Chondrocyte (in vitro differentiated cells): Measurements from ENCODE around the gene RNLS. TPM values are rescaled to one million over a fixed set of nuclear protein-coding genes. Genes with fewer than 3 reads are reported as not detected.

Source experiments
- DNase-seq: peaks from one replicate; pipeline ENCODE4 v3.0.0; 2021; ENCODE audit warnings: mixed read lengths, low spot score
- H3K27ac Mint-ChIP-seq: one replicate; pipeline ENCODE4 v1.8.0; 2021; ENCODE audit warnings: mild to moderate bottlenecking, moderate library complexity, mixed read lengths; ENCODE audit not compliant: unreplicated experiment
- H3K27me3 Mint-ChIP-seq: 2 replicates; pipeline ENCODE4 v1.8.0; 2021; ENCODE audit warnings: low read depth, mixed read lengths
- H3K36me3 Mint-ChIP-seq: 2 replicates; pipeline ENCODE4 v1.8.0; 2021; ENCODE audit warnings: low read depth, mixed read lengths
- H3K4me1 Mint-ChIP-seq: 2 replicates; pipeline ENCODE4 v1.8.0; 2021; ENCODE audit warnings: low read depth, mild to moderate bottlenecking, mixed read lengths
- H3K4me3 Mint-ChIP-seq: one replicate; pipeline ENCODE4 v1.8.0; 2021; ENCODE audit warnings: mild to moderate bottlenecking, moderate library complexity, mixed read lengths; ENCODE audit not compliant: unreplicated experiment
- H3K9me3 Mint-ChIP-seq: 2 replicates; pipeline ENCODE4 v1.8.0; 2021; ENCODE audit warnings: low read depth, mixed read lengths
- CTCF ChIP-seq: fragments of 200-600 bp; sonication (generic); IDR thresholded peaks from 2 replicates; pipeline ENCODE4 v1.5.0; 2021; ENCODE audit warnings: antibody characterized with exemption, mild to moderate bottlenecking, moderate library complexity
- total RNA-seq: library from RNA; stranded (reverse); gene quantifications from 3 replicates; pipeline ENCODE4 v1.2.1, GENCODE V29; 2021

RNLS gene
- total RNA-seq, 1 donor from 2014 or later, result 5.1 TPM

- H3K27ac Mint-ChIP-seq, result no peak overlapping the region
- peaks cover 20% of the 10 kb centered on the region for H3K4me1 Mint-ChIP-seq
- no peaks in the 10 kb centered on the region for H3K36me3 Mint-ChIP-seq
- peaks cover 6% of the 10 kb centered on the region for H3K9me3 Mint-ChIP-seq
- DNase-seq, result no peak
- H3K27me3 Mint-ChIP-seq, result no peaks in the 10 kb centered on the region
- H3K4me3 Mint-ChIP-seq, result no peak overlapping the region
- no peak for TF ChIP-seq CTCF
Observed at GRCh38 chr10:88232983-88233543, 350.1 kb downstream of the RNLS start.

GRCh38 chr10:88232029-88232895, 350.9 kb downstream of the RNLS start:
- TF ChIP-seq CTCF, result no peak
- Mint-ChIP-seq H3K4me1 (peaks cover 28% of the 10 kb centered on the region), H3K4me3 (no peak overlapping the region), H3K9me3 (peaks cover 6% of the 10 kb centered on the region), H3K36me3 (no peaks in the 10 kb centered on the region), H3K27ac (no peak overlapping the region), H3K27me3 (no peaks in the 10 kb centered on the region)
- no peak for DNase-seq

- TF ChIP-seq CTCF, result no peak
- H3K9me3 Mint-ChIP-seq, result peaks cover 6% of the 10 kb centered on the region
- H3K4me3 Mint-ChIP-seq, result no peak overlapping the region
- DNase-seq, result no peak
- peaks cover 36% of the 10 kb centered on the region for H3K4me1 Mint-ChIP-seq
- no peaks in the 10 kb centered on the region for H3K36me3 Mint-ChIP-seq
- no peaks in the 10 kb centered on the region for H3K27me3 Mint-ChIP-seq
- H3K27ac Mint-ChIP-seq, result no peak overlapping the region
Observed at GRCh38 chr10:88230251-88230650, 352.9 kb downstream of the RNLS start.

GRCh38 chr10:88228130-88228529, 355.0 kb downstream of the RNLS start:
- peaks cover 6% of the 10 kb centered on the region for H3K9me3 Mint-ChIP-seq
- no peak for DNase-seq
- H3K4me1 Mint-ChIP-seq, result peaks cover 39% of the 10 kb centered on the region
- TF ChIP-seq CTCF, result no peak
- peak overlapping the region; percentile 88 for H3K27ac Mint-ChIP-seq
- H3K27me3 Mint-ChIP-seq, result no peaks in the 10 kb centered on the region
- H3K36me3 Mint-ChIP-seq, result no peaks in the 10 kb centered on the region
- no peak overlapping the region for H3K4me3 Mint-ChIP-seq

- DNase-seq, result no peak
- Mint-ChIP-seq H3K27ac (peak overlapping the region; percentile 88), H3K9me3 (peaks cover 6% of the 10 kb centered on the region), H3K4me1 (peaks cover 37% of the 10 kb centered on the region), H3K27me3 (no peaks in the 10 kb centered on the region), H3K4me3 (no peak overlapping the region), H3K36me3 (no peaks in the 10 kb centered on the region)
- no peak for TF ChIP-seq CTCF
Observed at GRCh38 chr10:88227342-88228018, 355.6 kb downstream of the RNLS start.
